CD4-positive, alpha-beta T cell treated with Interleukin-4 for 1 hour (primary cell): ENCODE results near the gene TACC3.

ENCODE experiments used
- DNase-seq, 2 donors: peaks; one replicate each; pipeline ENCODE4 v3.0.0-alpha.2; 2020 to 2022

Gene TACC3

DNA sequence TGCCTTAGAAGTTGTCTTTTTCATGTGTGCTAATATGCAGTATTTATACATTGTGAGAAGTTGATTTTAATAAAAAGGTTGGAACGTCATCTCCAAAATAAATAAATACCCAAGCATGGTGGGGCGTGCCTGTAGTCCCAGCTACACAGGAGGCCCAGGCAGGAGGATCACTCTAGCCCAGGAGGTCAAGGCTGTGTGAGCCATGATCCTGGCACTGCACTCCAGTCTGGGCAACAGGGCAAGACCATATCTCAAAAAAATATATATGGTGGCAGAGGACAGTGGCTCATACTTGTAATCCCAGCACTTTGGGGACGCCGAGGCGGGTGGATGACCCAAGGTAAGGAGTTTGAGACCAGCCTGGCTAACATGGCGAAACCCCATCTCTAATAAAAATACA is 15.6 kb upstream of the TACC3 start:
- DNase-seq: no peak

- DNase-seq: no peak
Observed at GRCh38 chr4:1706358-1706757, 15.0 kb upstream of the TACC3 start.

DNA sequence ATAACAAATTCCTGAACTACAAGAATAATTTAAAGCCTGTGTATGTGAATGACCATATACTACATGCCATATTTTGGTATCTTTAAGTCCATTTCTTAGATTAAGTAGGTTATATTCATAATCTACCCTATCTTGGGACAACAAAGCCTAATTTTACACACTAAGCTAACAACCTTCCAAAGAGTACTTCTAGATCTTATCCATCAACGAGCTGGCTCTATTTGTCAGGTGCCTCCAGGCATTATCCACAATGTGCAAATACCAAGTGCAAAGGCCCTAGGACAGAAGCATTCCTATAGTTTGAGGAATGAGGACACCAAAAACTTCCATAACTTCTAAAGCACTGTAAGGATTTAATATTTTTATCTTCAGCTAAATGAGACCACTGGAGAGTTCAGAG is 12.7 kb upstream of the TACC3 start:
- no peak for DNase-seq

DNA sequence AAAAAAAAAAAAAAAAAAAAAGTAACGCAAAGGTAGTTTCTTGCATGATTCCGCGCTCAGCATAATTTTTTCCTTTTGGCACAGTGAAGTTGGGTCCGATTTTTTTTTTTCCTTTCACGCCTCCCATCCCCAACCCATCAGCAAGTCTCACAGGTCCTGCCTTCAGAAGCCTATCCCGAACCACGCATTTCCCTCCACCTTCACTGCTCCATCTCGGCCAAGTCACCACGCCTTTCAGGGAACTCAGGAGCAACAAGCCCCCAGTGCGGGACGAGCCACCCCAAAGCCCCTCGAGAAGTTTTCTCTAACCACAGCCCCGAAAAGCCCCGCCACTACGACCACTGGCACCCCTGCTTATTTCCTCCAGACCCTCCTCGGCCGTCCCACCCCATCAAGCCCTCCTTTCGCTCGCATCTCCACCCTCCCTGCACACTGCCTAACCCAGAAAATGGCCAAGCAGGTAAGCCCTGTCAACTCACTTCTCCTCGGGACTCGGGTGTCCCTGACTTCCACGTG is 10.2 kb upstream of the TACC3 start:
- no peak for DNase-seq

- DNase-seq: peak; percentile 29 to 35
Observed at GRCh38 chr4:1711571-1712215, 9.6 kb upstream of the TACC3 start.

DNA sequence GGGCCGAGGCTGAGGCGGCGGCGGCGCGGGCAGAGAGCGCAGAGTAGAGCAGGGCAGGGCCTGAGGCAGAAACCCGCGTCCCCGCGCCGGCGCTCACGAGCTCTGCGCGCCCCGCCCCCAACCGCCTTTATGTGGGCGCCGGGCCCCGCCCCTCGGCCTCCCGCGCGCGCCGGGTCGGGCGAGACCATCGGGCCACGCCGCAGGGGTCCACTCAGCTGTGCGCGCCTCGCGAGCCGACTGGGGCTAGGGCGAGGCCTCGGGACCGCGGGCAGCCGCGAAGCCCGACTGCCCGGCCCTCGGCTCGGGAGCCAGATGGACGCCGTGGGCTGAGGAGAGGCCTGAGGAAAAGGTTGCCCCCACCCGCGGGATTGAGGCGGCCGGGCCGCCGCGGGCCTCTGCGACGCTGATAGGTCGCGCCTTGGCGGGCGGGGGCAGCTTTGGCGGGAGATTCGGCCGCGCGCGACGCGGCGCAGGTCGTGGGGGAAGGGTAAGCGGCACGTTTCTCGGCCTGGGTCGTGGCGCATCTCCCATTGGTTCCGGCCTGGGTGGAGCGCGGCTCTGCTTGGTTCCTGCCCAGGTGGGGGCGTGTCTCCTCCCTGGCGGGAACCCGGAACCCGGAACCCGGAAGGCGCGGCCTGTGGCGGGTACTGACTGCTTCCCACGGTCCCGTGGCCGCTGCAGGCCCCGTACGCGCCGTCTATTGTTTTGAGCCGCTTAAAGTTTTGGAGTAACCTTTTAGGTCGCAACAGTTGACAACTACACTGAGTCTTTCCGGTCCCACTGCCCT is 8.9 kb upstream of the TACC3 start, which contains the start of gene SLBP:
SLBP (minus strand) TSS at position 104 of the 787 bp plus-strand sequence. CDS start 131 bp downstream, outside the sequence.
- DNase-seq: peak; percentile 99

GRCh38 chr4:1713003-1713851 is 8.1 kb upstream of the TACC3 start:
- DNase-seq: no peak

GRCh38 chr4:1714303-1715001 is 6.9 kb upstream of the TACC3 start:
- no peak for DNase-seq

DNA sequence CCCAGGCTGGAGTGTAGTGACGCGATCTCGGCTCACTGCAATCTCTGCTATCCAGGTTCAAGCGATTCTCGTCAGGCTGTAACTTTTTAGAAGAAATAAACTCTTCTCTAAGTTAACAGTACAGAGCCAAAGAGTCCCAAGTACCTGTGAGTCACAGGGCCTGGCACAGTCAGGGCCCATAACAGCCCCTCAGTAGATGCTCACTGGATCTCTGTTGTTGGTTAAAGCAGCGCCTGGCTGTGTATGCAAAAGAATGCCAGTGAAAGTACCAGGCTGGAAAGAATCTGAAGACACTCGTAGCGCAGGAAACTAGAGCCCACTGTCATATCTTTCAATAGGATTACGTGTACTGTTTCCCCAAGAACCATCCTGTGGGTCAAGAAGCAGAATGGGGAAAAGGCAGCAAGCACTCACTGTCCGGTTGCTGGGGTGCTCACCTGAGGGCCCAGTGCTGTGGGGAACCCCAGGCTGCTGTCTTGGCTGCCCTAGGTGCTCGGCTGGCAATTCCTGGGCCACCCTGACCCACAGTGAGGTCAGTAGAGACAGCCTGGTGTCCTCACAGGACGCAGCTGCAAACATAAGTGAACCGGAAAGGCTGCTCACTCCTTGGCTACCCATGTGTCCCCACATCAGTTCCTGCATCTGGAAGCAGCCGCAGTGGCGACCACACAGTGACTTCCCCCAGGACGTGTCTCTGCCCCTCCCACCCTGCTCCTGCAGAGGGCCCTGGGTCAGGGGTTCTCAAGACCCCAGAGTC is 6.1 kb upstream of the TACC3 start:
- peak in 1 of 2 donors; percentile 61 for DNase-seq

DNA sequence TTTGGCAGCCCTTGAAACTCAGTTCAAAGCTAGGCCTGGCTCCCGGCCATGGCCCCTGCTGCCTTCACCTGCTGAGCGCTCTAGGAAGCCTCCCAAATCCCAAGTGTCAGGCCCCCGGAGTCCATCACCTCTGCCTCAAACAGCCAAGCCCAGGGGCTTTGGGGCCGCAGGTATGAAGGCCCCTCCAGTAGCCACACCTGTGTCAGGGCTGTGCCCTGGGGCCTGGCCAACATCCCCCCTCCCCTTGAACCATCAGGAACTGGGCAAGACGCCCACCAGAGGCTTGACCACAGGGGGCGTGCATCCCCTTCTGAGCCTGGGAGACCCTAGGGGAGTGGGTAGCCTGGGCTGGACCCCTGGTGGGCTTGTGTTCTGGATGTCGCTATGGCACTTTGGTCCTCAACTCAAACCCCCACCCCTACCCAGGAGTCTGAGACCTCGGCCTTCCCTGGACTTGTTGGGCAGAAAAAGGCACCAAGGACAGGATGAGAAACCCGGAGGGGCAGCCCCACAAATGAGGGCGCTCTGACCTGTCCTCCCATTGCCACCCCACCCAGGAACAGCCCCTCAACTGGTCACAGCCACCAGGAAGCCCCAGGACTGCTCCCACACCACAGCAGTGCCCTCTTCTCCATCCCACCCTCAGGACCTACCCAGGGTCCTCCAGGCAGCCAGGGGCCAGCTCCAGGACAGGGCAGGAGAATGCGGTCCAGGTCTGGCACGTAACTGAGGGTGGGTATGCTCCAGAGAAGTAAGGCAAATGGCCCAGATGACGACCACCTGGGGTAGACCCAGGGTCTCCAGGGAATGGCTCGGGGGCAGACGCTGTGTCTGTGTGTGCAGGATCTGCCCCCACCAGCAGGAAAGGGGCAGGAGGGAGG is 5.0 kb upstream of the TACC3 start:
- no peak for DNase-seq

DNA sequence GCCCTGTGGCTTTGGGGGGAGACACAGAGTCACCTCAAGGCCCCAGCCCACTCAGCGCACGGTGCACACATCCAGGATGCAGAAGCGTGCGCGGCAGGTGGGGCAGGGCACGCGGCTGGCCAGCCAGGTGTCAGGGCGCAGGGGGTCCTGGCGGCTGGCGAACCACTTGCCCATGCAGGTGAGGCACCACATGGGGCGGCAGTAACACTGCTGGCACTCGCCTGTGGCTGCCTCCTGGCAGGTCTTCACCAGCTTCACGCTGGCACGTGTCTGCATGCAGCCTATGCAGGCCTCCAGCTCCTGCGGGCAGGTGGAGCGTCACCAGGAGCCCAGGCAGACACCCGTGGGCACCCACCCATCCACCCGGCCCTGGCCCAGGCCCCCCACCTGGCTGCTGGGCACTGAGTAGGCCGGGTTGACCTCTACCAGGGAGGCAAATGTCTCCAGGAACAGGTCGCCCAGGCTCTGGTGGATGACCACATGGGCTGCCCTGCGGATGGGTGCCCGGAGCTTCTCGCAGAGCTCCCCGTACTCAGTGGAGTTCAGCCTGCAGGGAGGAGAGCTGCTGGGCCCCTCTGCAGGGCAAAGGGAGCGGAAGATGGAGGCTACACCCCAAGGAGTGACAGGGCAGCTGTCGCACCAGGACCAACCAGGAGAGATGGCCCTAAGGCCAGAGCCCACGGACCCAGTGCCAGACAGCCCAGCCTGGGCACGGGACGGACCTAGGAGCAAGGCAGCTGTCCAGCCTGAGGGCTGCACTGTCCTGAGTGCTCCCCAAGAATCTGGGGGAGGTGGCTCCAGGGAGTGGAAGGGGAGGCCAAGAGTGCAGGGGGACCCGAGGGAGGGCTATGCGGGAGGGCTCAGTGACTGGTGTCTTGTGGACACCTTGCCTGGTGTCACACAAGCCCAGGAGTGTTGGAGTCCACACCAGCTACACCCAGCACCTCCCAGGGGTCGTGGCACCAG is 3.9 kb upstream of the TACC3 start:
- no peak for DNase-seq

DNA sequence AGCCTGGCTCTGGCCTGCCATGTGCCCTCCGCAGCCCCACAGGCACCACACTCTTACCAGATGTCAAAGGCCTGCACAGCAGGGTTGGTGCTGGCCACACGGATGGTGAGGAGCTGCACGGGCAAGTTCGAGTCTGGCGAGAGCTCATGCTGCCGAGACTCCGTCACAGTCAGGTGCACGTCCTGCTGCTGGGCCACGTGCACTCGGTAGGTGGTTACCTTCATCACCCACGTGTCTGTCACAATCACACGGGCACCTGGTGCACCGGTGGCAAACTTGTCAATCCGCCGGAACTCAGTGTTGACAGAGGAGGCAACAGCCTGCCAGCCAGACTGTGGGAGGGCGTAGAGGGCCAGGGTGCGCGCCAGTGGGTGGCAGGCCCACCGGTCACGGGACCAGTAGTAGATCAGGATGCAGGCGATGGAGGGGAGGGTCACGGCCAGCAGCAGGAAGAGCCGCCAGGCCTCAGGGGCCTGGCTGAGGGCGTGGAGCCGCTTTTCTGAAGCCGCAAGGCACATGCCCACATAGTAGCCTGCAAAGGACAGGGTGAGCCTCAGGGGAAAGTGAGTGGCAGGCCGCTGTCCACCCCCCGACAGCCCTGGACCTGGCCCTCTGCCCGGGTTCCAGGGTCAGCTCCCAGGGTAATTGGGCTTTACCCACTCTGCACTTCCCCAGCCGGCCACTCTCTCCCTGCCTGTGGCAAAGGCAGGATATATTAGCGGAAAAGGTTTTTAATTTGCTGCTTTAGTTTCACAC is 3.0 kb upstream of the TACC3 start:
- no peak for DNase-seq

DNA sequence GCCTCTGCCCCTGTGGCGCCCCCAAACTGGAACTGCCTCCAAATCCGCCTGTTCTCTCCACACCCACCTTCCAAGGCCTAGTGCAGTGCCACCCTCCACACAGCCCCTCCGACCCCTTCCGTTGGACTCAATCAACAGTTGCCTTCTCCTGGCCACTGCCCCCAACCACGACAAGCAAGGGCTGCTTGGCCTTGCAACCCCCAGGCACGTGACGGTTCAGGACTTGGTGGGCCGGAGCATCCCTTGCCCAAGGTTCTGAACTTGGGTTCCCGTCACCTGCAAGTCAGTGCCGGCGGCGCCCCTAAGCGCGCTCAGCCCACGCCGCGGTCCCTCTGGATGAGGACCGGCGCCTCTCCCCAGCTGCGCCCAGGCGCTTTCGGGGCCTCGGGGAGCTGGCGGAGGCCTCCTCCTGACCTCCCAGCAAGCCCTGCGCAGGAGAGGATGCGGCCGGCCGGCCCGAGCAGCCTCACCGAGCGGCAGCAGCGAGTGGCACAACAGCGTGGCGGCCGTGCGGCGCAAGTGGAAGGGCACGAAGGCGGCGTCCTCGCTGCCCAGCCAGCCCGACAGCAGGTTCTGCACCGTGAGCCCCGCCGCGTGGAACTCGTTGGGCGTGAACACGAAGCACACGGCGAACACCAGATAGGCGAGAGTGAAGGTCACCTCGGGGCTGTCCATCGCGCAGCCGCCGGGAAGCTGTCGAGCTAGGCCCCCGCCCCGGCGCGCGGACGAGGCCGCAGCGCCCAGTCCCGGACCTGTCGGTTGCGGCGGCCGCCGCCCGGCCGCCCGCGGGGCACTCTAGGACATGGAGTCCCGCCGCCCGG is 948 bp upstream of the TACC3 start:
- peak; percentile 28 to 43 for DNase-seq

DNA sequence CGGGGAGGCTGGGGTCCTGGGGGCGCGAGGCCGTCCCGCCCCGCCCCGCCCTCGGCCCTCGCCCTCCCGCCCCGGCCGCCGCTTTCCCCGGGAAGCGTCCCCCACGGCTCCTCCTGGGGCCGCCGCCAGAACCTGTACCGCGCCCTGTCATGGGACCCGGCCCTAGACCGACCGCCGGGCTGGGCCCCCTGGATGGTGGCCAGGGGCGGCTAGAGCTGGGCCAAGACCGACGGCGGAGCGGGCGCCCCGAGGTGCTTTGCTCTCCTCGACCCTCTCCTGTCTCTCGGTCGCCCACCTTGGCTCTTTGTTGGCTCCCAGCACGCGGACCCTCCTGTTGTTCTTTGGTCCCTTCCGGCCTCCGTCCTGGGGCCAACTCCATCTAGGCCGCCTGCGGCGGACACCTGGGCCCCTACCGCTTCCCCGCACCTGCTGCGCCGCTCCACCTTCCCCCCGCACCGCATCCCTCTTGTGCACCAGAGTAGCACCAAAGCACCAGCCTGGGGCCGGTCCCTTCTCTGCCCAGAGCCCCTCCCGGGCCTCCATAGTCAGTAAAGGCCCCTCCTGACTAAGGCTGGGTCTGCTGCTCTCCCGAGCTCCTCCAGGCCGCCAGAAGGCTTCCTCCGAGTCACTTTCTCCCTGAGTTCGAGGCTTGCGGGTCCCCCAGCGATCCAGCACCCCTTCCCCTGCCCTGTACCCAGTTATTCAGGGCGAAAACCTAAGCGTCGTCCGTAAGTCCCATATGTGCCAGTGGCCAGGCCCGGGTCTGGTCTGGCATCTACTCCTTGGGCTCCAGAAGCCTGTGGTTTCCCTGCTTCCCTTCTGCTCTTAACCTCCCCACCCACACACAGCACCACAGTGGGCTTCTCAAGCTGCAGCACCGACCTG is 587 bp downstream of the TACC3 start:
- DNase-seq: no peak

DNA sequence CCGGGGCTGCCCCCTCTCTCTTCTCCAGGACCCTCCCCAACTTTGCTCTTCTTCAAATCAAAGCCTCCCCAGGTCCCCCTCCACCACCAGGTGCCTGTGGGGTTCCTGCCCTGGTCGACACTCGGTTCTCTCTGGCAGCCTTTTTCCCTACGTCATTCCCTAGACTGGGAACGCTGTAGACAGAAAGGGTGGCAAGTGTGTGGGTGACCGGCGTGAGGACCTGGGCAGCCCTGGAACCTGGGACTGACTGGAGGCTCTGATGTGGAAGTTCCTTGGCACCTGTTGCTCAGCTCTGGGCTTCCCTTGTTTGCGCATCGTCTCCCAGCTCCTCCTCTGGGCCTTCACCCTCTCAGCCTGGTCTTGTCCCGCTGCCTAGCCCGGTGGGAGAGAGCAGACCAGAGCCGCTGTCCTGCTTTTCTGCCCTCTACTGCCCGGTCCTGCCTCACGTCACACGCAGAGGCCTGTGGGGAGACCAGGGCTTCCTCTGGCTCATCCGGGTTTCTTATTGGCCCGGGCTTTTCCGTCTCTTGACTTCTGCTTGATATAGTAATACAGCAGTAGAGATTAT is 1.3 kb downstream of the TACC3 start:
- no peak for DNase-seq

DNA sequence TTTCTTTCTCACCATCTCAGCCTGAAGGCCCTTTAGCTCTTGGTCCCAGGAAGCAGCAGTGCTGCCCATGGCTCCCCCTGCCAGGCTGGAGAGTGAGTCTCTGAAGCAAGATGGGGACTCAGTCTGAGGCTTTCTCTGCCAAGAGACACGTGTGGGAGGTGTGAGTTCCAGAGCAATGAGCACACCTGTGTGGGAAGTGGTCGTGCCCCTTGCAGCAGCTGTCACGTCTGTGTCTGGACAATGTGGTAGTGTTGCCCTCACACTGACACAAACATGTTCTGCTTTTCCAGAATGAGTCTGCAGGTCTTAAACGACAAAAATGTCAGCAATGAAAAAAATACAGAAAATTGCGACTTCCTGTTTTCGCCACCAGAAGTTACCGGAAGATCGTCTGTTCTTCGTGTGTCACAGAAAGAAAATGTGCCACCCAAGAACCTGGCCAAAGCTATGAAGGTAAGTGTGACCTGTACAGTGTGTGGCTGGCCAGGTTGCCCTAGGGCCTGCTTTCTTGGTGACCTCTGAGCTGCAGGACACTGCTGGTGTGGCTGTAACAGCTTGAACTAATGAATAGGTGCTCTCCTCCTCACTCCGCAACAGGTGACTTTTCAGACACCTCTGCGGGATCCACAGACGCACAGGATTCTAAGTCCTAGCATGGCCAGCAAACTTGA is 1.9 kb downstream of the TACC3 start:
- DNase-seq: peak; percentile 70 to 80
